AG20443 (cell line): ENCODE results near the gene FGFR2.
"Not testable (repeated sequence)": the region's sequence is repeated elsewhere in the genome, so short reads cannot be mapped to it uniquely, and the experiment has no call there.

Source experiments
- DNase-seq: peaks from one replicate; pipeline ENCODE4 v3.0.0; 2012; ENCODE audit warnings: low spot score, mixed read lengths

Gene FGFR2

GRCh38 chr10:121524157-121524817 lies 74.0 kb downstream of the FGFR2 start:
- no peak for DNase-seq

- DNase-seq, result no peak
Observed at GRCh38 chr10:121522831-121523230, 75.4 kb downstream of the FGFR2 start.

- no peak for DNase-seq
Observed at GRCh38 chr10:121521794-121522556, 76.3 kb downstream of the FGFR2 start.

GRCh38 chr10:121520526-121520925 lies 77.7 kb downstream of the FGFR2 start:
- DNase-seq, result not testable (repeated sequence)

- no peak for DNase-seq
Observed at GRCh38 chr10:121519901-121520493, 78.2 kb downstream of the FGFR2 start.

- DNase-seq, result no peak
Observed at GRCh38 chr10:121519411-121519810, 78.8 kb downstream of the FGFR2 start.

- DNase-seq, result no peak
Observed at GRCh38 chr10:121518333-121518732, 79.9 kb downstream of the FGFR2 start.

GRCh38 chr10:121516093-121516865 lies 82.0 kb downstream of the FGFR2 start:
- no peak for DNase-seq

- DNase-seq, result no peak
Observed at GRCh38 chr10:121514141-121514865, 83.9 kb downstream of the FGFR2 start.

GRCh38 chr10:121511943-121512342 lies 86.3 kb downstream of the FGFR2 start:
- no peak for DNase-seq

GRCh38 chr10:121511460-121511859 lies 86.8 kb downstream of the FGFR2 start:
- no peak for DNase-seq

GRCh38 chr10:121510201-121510771 lies 88.0 kb downstream of the FGFR2 start:
- no peak for DNase-seq

GRCh38 chr10:121509796-121510195 lies 88.4 kb downstream of the FGFR2 start:
- no peak for DNase-seq

- no peak for DNase-seq
Observed at GRCh38 chr10:121509112-121509511, 89.1 kb downstream of the FGFR2 start.

GRCh38 chr10:121503587-121504051 lies 94.6 kb downstream of the FGFR2 start:
- DNase-seq, result no peak

- no peak for DNase-seq
Observed at GRCh38 chr10:121501796-121502195, 96.4 kb downstream of the FGFR2 start.

- DNase-seq, result no peak
Observed at GRCh38 chr10:121500701-121501332, 97.4 kb downstream of the FGFR2 start.

- DNase-seq, result no peak
Observed at GRCh38 chr10:121497513-121498470, 100.5 kb downstream of the FGFR2 start.

GRCh38 chr10:121495719-121496118 lies 102.5 kb downstream of the FGFR2 start:
- DNase-seq, result no peak

GRCh38 chr10:121494296-121494695 lies 103.9 kb downstream of the FGFR2 start:
- DNase-seq, result no peak
